Gastrocnemius medialis (tissue), 4 donors: ENCODE data around the gene RAVER2.

Experiments
- CTCF ChIP-seq, 5 experiments: fragments of 450-650 bp in 3 of 5; fragments of 200-600 bp in 2 of 5; sonication (generic) in 2 of 5; IDR thresholded peaks in 4 of 5; conservative IDR thresholded peaks in 1 of 5; 1 replicate in 4 of 5; 2 replicates in 1 of 5; pipeline ENCODE4 v1.5.1; 2016 to 2019; ENCODE audit warnings: antibody characterized with exemption in 5 of 5, mild to moderate bottlenecking in 3 of 5, moderate library complexity in 3 of 5
- POLR2A ChIP-seq, 2 donors: fragments of 450-650 bp; IDR thresholded peaks; one replicate each; pipeline ENCODE4 v1.6.1; 2017; ENCODE audit warnings: antibody characterized with exemption in 2 of 2, mild to moderate bottlenecking in 2 of 2, moderate library complexity in 2 of 2

- TF ChIP-seq CTCF (IDR thresholded peaks at IDR 0.05 in 4 of 5, conservative IDR thresholded peaks at IDR 0.05 in 1 of 5): no peak
- TF ChIP-seq POLR2A (IDR thresholded peaks at IDR 0.05): no peak
These were observed 30.2 kb downstream of the RAVER2 start for GRCh38 chr1:64775113-64775512.
